ENCODE measurements around the gene PMF1.

GRCh38 chr1:156226782-156227181 is 14.0 kb downstream of the PMF1 start:
- TF ChIP-seq EZH2 (IDR thresholded peaks at IDR 0.05): no peak
- no peak for TF ChIP-seq POLR2AphosphoS5 (IDR thresholded peaks at IDR 0.05; ENCODE audit: borderline replicate concordance, low read depth, low read length)
- TF ChIP-seq FOXP2 (optimal IDR thresholded peaks at IDR 0.05; ENCODE audit: control extremely low read depth, extremely low read length, insufficient read depth): no peak
